ENCODE results near the gene LCLAT1.

DNA sequence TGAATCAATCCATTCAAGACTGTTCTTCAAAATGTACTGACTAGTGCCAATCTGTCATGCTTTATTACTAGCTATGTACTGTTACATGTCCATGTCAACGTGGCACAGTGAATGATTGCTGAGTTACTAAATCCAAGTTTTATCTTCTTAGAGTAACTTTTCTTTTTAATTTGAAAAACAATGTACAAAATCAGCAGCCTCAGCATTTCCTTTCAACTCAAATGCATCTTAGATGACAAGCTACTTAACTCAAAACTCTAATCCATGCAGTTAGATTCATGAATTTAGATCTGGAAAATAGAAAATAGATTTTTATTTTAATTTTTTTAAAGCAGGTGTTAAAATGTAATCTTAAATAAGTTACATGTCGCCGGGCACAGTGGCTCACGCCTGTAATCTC lies 186.0 kb downstream of the LCLAT1 start:
- no peak for TF ChIP-seq CTCF (IDR thresholded peaks at IDR 0.05)
- no peak for TF ChIP-seq EZH2 (IDR thresholded peaks at IDR 0.05)
